SH-SY5Y (cell line): Measurements from ENCODE around the gene DELE1.

ENCODE experiments used
- GATA2 ChIP-seq: IDR thresholded peaks from 2 replicates; pipeline ENCODE4 v1.6.1; 2011; ENCODE audit warnings: mild to moderate bottlenecking, low read depth, low read length
- GATA3 ChIP-seq: IDR thresholded peaks from 2 replicates; pipeline ENCODE4 v1.6.1; 2011; ENCODE audit warnings: low read depth, mild to moderate bottlenecking, low read length, moderate library complexity

DNA sequence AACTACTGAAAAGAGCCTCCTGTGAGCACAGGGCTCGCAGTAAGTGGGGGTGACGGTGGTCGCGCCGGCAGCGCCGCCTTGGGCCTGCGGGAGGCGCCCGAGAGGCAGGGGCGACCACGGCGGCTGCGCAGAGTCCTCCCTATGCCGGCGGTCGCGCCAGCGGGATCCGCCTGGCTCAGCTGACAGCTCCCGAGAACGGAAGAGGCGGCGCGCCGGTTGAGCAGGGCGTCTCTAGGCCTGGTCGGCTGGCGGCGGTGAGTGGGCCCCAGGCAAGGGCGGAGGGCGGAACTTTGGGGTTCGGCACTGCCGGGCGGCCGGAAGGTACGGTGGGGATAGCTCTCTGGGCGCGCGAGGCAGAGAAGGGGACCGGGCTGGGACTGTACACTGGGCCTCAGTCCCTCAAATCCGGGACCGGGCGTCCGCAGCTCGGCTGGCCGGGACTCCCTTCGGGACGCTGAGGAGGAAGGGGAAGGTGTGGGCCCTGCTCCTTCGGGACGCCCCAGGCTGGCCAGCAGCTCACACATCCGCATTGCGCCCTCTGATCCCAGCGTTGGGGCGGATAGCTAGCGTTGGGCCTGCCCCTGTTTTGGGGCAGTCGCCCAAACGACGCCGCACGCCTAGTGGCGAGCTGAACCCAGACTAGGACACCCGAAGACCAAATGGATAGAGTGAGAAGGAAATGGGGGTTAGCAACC lies 45.4 kb downstream of the DELE1 start, which contains the start of gene RNF14:
- TF ChIP-seq GATA2 = no peak
- TF ChIP-seq GATA3 = no peak
